ENCODE data around the gene AGFG1. TPM values are rescaled to one million over a fixed set of nuclear protein-coding genes. Genes with fewer than 3 reads are reported as not detected.

AGFG1 gene
- total RNA-seq, 3 donors from 2014 or later = 69.2 to 76.3 (median 73.0) TPM

DNA sequence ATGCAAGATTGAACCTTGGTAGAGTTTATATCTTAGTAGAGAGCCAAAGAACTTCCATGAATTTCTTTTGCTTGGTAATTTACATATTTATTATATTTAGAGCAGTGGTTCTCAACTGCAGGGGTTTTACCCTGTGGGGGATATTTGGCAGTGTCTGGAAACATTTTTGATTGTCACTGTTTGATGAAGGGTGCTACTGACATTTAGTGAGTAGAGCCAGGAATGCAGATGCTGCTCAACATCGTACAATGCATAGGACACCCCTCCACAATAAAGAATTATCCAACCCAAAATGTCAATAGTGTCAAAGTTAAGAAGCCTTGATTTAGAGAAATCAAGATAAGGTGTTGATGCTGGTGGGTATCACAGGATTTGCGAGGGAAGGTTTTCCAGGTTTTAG is 14.7 kb downstream of the AGFG1 start:
- Histone ChIP-seq H3K4me1 (ENCODE audit: low read depth) (peaks cover 3% of the 10 kb centered on the region), H3K36me3 (ENCODE audit: low read depth) (no peaks in the 10 kb centered on the region), H3K9me3 (peaks cover 5% of the 10 kb centered on the region), H3K4me3 (no peak overlapping the region)
- TF ChIP-seq CTCF (IDR thresholded peaks at IDR 0.05) = no peak
- intact Hi-C loops (cut with DNase I, micrococcal nuclease) = no loop called here
- DNase-seq = no peak
- no peak for ATAC-seq

DNA sequence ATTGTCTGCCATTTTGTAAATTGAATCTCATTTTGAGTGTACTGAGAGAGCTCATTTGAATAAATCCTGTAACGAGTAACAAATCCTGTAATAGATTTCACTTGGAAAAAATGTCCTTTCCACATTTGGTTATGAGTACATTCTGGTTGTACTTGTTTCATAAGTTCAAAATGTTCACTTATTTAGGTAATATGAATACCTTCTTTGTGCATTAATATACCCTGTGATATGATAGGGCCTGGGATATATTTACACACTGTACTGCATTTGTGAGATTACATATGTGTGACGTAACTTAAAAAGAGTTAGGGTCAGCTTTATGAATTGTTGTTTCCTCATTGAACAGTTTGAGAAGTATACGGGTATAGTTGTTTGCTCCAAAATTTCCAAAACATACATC is 16.1 kb downstream of the AGFG1 start:
- intact Hi-C loops (cut with DNase I, micrococcal nuclease) = no loop called here
- TF ChIP-seq CTCF (IDR thresholded peaks at IDR 0.05) = no peak
- Histone ChIP-seq H3K36me3 (ENCODE audit: low read depth) (no peaks in the 10 kb centered on the region), H3K4me3 (no peak overlapping the region), H3K9me3 (peaks cover 5% of the 10 kb centered on the region), H3K4me1 (ENCODE audit: low read depth) (peaks cover 3% of the 10 kb centered on the region)
- DNase-seq = no peak
- ATAC-seq = no peak

GRCh38 chr2:227491386-227491785 is 19.4 kb downstream of the AGFG1 start:
- no peak for TF ChIP-seq CTCF (IDR thresholded peaks at IDR 0.05)
- H3K4me3 ChIP-seq = no peak overlapping the region
- H3K9me3 ChIP-seq = no peaks in the 10 kb centered on the region
- no peak for DNase-seq
- no peak for ATAC-seq
- intact Hi-C loops (cut with DNase I, micrococcal nuclease) = no loop called here
- H3K36me3 ChIP-seq (ENCODE audit: low read depth) = no peaks in the 10 kb centered on the region
- no peaks in the 10 kb centered on the region for H3K4me1 ChIP-seq (ENCODE audit: low read depth)

GRCh38 chr2:227493524-227493923 is 21.6 kb downstream of the AGFG1 start:
- intact Hi-C loops (cut with DNase I, micrococcal nuclease) = no loop called here
- H3K9me3 ChIP-seq = no peaks in the 10 kb centered on the region
- no peaks in the 10 kb centered on the region for H3K4me1 ChIP-seq (ENCODE audit: low read depth)
- TF ChIP-seq CTCF (IDR thresholded peaks at IDR 0.05) = no peak
- no peak for ATAC-seq
- no peaks in the 10 kb centered on the region for H3K36me3 ChIP-seq (ENCODE audit: low read depth)
- H3K4me3 ChIP-seq = no peak overlapping the region
- DNase-seq = no peak

- DNase-seq (no peak), ATAC-seq (no peak)
- Histone ChIP-seq H3K36me3 (ENCODE audit: low read depth) (no peaks in the 10 kb centered on the region), H3K4me3 (no peak overlapping the region), H3K4me1 (ENCODE audit: low read depth) (no peaks in the 10 kb centered on the region), H3K9me3 (no peaks in the 10 kb centered on the region)
- TF ChIP-seq CTCF (IDR thresholded peaks at IDR 0.05) = no peak
- intact Hi-C loops (cut with DNase I, micrococcal nuclease) = no loop called here
Measured at GRCh38 chr2:227497158-227497557, 25.2 kb downstream of the AGFG1 start.

DNA sequence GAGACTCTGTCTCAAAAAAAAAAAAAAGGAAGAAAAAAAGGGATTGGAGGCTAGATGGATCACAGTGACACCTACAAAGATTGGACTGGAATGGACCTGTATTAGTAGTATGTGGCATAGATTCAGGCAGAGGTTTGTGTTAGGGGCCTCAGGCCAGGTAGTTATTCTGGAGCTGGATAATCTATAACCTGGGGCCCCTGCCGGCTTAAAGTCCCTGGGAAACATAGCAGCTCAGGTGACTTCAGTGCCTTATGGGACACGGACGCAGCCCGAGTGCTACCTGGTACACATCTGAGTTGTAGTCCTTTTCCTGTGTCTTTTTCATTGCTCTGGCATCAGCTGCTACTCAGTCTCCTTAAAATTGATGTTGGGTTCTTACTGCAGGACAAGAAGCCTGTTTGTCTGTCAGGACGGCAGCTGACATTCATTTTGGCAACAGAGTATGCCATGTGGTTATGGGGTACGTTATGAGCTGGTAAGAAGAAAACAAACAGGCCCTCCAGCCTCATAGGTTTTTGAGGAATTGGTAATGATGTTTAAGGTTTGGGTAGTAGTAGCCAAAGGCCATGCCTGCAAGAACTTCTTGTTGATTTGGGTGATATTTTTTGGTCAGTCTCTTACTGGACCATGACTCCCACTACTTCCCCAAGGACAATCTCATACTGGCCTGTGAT is 27.8 kb downstream of the AGFG1 start:
- Histone ChIP-seq H3K4me3 (no peak overlapping the region), H3K36me3 (ENCODE audit: low read depth) (no peaks in the 10 kb centered on the region), H3K4me1 (ENCODE audit: low read depth) (peaks cover 17% of the 10 kb centered on the region), H3K9me3 (no peaks in the 10 kb centered on the region)
- ATAC-seq = no peak
- intact Hi-C loops (cut with DNase I, micrococcal nuclease) = no loop called here
- no peak for TF ChIP-seq CTCF (IDR thresholded peaks at IDR 0.05)
- no peak for DNase-seq
